T-helper 2 cell treated with Interferon-gamma antibody and Interleukin-4, amounts not matched to agents 100 ng/mL and 5 ng/mL, for 36 hours (primary cell): ENCODE results near the gene ABCC10. TPM values are rescaled to one million over a fixed set of nuclear protein-coding genes. Genes with fewer than 3 reads are reported as not detected.
"Not testable (repeated sequence)": the region's sequence is repeated elsewhere in the genome, so short reads cannot be mapped to it uniquely, and the experiment has no call there.

Experiments used
- intact Hi-C: fragments of 100-400 bp; cut with micrococcal nuclease; formaldehyde crosslinking; loops from one replicate; pipeline ENCODE4 v1.15.1; 2023
- total RNA-seq: library from RNA; stranded (reverse); gene quantifications from 2 replicates; pipeline ENCODE4 v1.2.3, GENCODE V29; 2022

The ABCC10 gene
- total RNA-seq, 1 donor from 2014 or later = 52.1 TPM

DNA sequence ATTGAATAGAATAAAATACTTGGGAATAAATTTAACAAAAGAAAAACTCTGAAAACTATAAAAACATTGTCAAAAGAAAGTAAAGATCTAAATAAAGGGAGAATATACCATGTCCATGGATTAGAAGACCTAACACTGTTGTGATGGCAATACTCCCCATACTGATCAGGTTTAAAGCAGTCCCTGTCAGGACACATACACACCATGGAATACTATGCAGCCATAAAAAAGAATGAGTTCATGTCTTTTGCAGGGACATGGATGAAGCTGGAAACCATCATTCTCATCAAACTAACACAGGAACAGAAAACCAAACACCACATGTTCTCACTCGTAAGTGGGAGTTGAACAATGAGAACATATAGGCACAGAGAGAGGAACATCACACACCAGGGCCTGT is 16.6 kb upstream of the ABCC10 start:
- intact Hi-C loops = not testable (repeated sequence)

DNA sequence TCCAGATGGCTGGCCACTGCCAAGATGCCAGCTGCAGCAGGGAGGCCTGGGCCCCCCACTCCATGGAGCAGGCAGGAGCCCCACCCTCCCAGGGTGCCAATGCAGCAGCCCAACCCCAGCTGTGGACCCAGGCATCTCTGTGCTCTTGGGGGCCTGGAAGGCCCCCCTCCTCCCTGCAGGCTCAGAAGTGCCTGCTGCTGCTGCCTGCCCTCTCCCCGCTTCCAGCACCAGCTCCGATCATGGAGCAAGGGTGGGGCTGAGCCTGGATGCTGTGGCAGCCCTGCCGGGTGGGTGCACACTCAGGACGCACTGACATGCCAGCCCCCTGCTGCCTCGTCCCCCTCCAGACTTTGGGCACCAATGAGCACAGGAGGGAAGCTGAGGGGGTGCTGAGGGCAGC is 14.8 kb upstream of the ABCC10 start:
- intact Hi-C loops = no loop called here

DNA sequence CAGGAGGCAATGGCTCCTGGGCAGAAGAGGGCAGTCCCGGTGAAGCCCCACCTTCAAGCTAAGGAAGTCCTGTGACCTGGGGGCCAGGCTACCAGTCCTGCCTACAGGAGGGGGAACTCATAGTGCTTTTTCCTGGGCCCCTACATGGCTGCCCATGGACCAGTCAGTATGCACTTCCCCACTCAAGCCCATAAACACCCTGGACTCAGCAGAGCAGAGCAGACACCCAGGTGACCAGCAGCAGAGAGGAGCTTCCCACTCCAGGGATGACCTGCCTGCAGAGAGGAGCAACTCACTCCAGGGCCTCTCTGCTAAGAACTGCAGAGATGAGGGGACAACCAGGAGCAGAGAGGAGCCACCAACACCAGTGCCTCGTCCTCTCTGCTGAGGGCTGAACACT is 14.3 kb upstream of the ABCC10 start:
- intact Hi-C loops = no loop called here

DNA sequence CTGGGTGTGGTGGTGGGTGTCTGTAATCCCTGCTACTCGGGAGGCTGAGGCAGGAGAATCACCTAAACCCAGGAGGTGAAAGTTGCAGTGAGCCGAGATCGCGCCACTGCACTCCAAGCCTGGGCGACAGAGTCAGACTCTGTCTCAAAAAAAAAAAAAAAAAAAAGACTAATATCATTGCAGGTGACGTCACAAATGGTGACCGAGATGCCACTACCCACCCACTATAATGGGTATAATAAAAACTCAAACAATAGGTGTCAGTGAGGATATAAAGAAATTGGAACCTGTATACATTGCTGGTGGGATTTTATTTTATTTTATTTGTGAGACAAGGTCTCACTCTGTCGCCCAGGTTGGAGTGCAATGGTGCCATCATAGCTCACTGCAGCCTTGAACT is 12.1 kb upstream of the ABCC10 start:
- intact Hi-C loops = not testable (repeated sequence)

DNA sequence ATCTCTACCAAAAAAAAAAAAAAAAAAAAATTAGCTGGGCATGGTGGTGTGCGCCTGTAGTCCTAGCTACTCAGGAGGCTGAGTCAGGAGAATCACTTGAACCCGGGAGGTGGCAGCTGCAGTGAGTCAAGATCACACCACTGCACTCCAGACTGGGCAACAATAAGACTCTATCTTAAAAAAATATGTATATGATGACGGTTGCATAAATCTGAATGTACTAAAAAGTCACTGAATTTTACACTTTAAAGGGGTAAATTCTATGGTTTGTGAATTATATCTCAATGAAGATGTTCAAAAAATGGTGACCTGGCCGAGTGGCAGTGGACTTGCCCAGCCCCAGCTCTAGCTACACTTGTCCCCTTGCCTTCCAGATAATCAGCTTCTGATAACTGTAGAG is 10.4 kb upstream of the ABCC10 start:
- intact Hi-C loops = no loop called here

DNA sequence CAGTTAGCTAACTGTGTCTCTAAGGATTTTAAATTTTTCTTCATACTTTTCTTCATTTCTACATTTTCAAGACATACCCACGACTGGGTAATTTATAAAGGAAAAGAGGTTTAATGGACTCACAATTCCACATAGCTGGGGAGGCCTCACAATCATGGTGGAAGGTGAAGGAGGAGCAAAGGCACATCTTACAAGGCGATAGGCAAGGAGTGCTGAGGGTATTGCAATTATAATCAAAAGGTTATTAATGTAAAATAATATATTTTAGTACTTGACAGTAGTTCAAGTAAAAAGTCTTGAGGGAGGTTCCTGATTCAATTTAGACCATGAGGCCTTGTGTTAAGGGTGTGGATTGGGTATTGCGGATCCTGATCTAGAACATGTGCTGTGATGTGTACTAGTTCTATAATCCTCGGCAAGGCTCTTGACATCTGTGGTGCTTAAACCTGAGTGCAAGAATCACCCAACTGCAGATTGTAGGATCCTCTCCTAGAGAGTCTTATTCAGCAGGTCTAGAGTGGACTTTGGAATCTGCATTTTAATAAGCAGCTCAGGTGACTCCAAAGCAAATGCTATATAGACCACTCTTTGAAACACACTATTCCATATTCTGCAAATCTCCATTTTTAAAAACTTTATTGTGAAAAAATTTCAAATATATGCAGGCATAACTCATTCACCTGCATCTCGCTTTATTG is 7.2 kb upstream of the ABCC10 start:
- intact Hi-C loops = no loop called here

DNA sequence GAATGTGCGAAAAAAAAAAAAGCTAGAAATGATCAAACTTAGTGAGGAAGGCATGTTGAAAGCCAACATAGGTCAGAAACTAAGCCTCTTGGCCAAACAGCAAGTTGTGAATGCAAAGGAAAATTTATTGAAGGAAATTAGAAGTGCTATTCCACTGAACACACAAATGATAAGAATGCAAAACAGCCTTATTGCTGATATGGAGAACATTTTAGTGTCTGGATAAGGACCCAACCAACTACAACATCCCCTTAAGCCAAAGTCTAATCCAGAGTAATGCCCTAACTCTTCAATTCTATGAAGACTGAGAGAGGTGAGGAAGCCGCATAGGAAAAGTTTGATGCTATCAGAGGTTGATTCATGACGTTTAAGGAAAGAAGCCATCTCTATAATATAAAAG is 5.5 kb upstream of the ABCC10 start:
- intact Hi-C loops = no loop called here

DNA sequence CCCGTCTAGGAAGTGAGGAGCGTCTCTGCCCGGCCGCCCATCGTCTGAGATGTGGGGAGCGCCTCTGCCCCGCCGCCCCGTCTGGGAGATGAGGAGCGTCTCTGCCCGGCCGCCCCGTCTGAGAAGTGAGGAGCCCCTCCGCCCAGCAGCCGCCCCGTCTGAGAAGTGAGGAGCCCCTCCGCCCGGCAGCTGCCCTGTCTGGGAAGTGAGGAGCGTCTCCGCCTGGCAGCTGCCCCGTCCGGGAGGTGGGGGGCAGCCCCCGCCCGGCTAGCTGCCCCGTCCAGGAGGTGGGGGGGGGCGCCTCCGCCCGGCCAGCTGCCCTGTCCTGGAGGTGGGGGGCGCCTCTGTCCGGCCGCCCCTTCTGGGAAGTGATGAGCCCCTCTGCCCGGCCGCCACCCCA is 2.3 kb upstream of the ABCC10 start:
- intact Hi-C loops = not testable (repeated sequence)

DNA sequence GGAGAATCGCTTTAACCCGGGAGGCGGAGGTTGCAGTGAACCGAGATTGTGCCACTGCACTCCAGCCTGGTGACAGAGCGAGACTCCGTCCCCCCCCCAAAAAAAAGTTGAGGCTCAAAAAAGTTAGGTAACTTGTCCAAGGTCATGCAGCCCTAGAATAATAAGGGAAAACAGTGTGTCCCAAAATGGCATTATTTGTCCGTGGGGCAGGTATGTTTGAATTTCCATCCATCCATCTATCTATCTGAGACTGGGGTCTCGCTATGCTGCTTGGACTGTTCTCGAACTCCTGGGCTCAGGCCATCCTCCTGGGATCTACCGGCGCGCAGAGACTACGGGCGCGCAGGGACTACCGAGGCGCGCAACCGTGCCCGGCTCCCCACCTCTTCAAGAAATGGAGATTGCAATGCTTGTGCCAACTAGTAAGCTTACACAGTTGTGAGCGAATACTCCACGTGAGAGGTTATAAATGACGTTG is 374 bp upstream of the ABCC10 start:
- intact Hi-C loops = loop anchor here (1.0 to 2.0 kb wide), 8 partner anchors 44 to 256 kb away; partner anchors contain the start of genes POLH, POLR1C, SRF and TJAP1

DNA sequence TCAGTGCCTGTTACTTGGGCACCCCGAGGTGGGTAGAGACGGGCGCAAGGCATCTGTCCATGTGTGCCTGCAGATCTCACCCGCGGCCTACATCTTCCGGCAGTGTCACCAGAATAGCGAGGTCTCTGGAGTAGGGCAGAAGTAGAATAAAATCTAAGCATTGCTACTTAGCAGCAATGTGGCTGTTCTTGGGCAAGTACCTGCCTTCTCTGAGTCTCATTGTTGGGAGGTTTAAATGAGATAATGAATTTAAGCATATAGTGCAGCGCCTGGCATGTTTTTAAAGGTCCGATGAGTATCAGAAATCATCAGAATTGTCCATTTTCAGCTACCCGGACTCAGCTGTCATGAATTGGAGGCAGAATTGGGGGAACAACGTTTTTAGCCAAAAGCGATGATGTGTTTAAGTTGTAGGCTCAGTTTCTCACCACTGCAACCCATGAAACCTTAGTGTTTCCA is 800 bp downstream of the ABCC10 start:
- intact Hi-C loops = loop anchor here (2.0 kb wide), 1 partner anchor 27 kb away; the partner anchor contains the start of gene DLK2

DNA sequence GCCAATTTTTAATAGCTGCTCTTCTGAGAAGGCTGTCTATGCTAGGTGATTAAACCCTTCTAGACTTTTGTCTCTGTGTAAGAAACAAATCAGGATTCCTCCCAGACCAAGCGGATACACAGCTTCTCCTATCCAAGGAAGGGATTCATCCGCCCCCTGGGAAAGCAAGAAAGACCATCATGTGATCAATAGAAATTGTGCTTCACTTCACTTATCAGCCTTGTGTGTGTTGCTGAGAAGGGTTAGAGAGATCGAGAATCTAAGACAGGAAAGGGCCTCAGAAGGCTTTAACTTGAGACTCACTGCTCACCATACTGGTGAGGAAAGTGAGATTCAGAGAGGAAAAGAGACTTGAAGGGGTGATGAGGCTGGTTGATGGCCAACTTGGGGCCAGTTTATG is 1.5 kb downstream of the ABCC10 start:
- intact Hi-C loops = loop anchor here (2.0 kb wide), 1 partner anchor 26 kb away; the partner anchor contains the start of gene DLK2

DNA sequence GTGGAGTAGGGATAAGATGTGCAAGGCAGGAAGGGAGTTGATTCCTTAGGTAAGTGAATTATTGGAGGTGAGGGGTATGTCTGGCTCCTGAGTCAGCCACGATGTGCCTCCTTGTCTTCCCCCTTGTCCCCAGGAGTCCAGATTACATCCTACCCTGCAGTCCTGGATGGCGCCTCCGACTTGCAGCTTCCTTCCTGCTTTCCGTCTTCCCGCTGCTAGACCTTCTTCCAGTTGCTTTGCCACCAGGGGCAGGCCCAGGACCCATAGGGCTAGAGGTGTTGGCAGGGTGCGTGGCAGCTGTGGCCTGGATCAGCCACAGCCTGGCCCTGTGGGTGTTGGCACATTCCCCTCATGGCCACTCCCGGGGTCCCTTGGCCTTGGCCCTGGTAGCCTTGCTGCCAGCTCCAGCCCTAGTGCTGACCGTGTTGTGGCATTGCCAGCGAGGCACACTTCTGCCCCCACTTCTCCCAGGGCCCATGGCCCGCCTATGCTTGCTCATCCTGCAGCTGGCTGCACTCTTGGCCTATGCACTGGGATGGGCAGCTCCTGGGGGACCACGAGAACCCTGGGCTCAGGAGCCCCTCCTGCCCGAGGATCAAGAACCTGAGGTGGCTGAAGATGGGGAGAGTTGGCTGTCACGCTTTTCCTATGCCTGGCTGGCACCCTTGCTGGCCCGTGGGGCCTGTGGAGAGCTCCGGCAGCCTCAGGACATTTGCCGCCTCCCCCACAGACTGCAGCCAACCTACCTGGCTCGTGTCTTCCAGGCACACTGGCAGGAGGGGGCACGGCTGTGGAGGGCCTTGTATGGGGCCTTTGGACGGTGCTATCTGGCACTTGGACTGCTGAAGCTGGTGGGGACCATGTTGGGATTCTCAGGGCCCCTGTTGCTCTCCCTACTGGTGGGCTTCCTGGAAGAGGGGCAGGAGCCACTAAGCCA is 4.9 kb downstream of the ABCC10 start:
- intact Hi-C loops = no loop called here

DNA sequence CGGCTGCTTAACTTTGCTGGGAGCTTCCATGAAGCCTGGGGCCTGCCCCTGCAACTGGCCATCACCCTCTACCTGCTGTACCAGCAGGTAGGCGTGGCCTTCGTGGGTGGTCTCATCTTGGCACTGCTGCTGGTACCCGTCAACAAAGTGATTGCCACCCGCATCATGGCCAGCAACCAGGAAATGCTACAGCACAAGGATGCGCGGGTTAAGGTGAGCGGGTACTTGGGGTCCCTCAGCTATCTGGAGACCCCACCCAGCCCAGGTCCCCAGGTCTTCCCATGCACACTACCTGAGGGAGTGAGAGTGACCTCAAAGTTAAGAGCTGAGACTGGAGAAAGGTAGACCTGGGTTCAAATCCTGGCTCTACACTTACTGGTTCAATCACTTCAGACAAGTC is 5.8 kb downstream of the ABCC10 start:
- intact Hi-C loops = no loop called here

DNA sequence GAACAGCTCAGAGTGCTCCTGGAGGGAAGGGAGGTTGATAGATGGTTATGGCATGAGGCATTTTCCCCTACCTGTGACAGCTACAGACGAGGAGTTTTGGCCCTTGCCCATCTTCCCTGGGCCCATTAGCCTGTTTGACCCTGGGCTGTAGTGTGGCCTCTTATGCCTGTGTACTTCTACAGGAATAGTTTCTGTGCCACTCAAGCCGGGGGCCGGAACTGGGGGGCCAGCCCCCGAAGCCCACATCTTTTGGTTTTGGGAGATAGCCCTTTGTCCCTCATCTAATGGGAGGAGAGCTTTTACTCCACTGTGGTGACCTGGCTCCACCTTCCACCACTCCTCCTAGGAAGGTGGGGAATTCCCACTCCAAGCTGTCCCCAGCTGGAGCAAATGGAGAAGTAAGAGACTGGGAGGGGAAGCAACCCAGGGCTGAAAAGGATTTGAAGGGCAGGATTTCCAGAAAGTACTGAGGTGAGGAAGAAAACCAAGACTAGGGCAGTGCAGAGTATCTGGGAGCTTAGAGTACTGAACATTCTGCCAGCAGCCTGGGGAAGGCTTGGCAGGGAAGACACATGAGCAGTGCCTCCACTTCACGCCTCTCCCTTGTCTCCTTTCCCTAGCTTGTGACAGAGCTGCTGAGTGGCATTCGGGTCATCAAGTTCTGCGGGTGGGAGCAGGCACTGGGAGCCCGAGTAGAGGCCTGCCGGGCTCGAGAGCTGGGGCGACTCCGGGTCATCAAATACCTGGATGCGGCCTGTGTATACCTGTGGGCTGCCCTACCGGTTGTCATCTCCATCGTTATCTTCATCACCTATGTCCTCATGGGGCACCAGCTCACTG is 6.9 kb downstream of the ABCC10 start:
- intact Hi-C loops = no loop called here

DNA sequence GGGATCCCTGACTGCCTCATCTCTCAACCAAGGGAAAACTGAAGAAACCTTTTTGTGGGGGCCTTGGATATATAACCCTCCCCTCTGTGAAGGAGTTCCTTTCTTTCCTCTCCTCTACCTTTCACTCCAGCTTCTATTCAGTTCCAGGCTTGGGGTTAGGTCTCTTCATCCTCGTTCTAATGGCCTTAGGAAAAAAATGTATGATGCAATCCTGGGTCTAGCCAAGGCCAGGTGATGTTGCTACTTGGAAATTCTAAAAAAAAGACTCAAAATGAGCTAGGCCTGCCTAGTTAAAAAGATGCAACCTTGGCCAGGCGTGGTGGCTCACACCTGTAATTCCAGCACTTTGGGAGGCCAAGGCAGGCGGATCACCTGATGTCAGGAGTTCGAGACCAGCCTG is 7.6 kb downstream of the ABCC10 start:
- intact Hi-C loops = no loop called here

DNA sequence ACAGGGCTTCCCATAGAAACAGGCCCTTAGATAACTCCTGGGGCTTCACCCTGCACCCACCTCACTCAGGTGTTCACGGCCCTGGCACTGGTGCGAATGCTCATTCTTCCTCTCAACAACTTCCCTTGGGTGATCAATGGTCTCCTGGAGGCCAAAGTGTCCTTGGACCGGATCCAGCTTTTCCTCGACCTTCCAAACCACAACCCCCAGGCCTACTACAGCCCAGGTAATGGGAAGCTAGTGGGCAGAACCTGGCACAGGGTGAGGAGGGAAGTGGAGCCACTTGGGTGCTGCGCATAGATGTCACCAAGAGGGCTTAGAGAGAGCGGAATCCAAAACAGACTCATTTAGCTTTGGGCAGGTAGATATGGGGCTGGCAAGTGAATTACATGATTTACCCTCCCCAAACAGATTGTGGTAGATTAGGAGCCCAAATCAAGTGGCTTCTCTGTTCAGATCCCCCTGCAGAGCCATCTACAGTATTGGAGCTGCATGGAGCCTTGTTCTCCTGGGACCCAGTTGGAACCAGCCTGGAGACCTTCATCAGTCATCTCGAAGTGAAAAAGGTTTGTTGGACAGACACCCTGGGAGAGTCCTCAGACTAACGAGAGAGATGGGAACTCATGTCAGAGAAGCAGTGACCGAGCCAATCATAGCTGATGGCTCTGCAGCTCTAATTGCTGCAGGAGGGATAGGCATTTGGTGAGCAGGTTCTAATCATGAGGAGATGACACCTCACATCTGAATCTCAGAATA is 8.5 kb downstream of the ABCC10 start:
- intact Hi-C loops = no loop called here

DNA sequence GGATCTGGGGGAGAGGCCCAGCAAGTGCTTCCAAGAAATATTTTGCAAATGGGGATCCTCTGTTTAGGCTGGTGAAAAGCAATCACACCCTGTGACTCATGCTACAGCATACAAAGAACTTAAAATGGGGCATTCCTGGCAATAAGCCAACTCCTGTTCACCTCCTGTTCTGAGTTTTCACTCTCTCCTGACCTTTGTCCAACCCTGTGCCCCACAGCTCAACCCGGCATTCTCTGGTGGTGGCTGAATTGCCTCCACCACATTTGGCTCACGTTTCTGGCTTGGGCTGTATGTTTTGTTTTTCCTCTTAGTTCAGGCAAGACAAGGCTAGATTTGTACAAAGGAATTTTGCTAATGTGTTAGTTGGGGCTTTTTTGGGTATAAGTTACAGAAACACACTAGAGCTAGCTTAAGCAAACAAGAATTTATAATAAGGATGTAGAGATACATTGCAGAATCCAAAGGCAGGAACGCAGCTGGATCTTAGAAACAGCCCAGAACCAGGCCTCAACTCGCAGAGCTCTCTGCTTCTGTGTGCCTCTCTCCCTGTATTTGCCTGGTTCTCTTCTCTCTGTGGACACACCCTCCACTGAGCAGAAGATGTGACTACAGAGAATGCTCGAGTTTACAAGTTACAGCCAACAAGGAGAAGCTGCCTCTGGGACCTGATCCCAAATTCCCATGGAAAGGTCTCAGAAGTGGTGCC is 9.4 kb downstream of the ABCC10 start:
- intact Hi-C loops = no loop called here

DNA sequence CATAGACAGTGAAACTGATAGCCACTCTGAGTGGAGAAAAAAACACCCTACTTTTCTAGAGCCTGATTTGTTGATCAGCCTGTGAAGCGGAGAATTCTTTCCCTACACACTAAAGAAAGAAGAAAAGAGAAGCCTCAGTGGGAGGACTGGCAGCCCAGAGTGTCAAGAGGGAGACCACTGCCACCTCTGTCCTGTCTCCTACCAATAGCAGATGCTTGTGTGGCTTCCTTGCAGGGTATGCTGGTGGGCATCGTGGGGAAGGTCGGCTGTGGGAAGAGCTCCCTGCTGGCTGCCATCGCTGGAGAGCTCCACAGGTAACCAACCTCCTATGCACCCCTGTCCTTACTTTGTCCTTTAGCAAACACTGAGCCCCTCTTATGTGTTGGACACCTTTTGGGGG is 10.4 kb downstream of the ABCC10 start:
- intact Hi-C loops = no loop called here

DNA sequence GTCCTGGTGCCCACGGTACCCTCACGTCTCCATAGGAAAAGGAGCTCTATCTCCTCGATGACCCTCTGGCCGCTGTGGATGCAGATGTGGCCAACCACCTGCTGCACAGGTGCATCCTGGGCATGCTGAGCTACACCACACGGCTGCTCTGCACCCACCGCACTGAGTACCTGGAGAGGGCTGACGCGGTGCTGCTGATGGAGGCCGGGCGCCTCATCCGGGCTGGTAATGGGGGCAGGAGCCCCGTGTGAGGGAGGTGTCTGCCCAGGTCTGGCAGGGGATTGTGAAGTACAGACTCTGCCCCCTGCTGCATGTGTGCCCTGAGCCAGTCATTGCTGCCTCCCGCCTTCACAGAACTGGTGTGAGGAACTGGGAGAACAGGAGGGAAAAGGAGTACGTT is 15.6 kb downstream of the ABCC10 start:
- intact Hi-C loops = no loop called here

DNA sequence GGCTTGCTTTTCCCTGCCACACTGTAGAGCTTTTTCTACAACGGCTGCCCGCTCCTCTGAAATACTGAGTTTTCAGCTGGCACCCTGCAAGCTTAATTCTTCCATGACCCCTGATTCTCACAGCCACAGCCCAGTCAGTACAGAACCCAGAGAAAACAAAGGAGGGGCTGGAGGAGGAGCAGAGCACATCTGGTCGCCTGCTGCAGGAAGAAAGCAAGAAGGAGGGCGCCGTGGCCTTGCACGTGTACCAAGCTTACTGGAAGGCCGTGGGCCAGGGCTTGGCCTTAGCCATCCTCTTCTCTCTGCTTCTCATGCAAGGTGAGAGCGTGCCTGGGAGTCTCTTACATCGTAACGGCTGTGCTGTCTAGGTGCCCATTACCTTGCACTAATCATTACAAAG is 16.7 kb downstream of the ABCC10 start:
- intact Hi-C loops = no loop called here
